GM18519 (cell line): ENCODE data around the gene STMP1.

Experiments
- ATAC-seq: cut with Tn5 transposase; IDR thresholded peaks from one replicate; pipeline ENCODE4 v1.9.1; 2021; ENCODE audit warnings: mild to moderate bottlenecking, moderate library complexity; ENCODE audit not compliant: unreplicated experiment, low FRiP score

The STMP1 gene

DNA sequence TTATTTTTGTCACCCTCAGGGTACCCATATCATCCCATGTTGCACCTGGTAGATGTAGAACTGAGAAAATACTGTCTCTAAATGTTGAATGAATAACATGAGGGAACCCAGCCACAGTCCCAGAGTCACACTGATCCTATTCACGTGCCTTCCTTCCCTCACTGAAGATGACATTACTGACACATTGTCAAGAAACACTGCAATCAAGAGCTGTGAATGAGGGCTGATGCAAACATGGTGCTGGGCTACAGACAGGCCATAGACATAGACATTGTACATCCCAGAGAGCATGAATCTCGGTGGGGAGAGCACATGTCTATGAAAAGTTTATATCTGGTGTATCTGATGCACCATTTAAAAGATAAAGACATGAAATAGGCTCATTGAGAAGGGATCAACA lies 55.9 kb downstream of the STMP1 start:
- no peak for ATAC-seq

DNA sequence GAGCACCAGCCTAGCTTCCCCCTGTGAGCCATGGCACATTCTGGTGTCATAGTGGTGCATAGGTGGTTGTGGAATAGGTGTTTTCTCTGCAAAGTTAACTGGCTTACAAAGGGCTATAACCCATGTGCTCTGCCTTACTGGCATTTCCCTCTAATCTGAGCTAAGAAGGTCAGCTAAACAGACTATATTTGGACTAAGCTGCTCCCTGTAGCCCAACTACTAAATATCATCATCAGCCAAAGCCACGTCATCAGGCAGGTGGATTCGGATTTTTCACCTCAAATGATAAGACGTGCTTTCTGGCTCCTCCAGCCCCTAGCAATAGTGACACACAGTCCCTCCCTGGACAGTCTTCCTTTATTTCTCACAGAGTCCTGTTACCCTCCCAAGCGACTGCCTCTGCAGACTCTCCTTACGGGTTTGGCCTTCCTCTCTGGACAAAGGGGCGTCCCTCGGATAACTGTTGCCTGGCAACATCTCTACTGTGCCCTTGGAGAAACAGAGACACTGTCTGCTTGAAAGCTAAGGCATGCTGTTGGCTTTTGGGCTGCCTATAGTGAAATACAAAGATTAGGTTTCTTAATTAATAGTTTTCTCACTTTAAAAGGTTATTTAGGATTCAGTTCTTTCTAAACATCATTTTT lies 56.6 kb downstream of the STMP1 start:
- ATAC-seq: no peak

DNA sequence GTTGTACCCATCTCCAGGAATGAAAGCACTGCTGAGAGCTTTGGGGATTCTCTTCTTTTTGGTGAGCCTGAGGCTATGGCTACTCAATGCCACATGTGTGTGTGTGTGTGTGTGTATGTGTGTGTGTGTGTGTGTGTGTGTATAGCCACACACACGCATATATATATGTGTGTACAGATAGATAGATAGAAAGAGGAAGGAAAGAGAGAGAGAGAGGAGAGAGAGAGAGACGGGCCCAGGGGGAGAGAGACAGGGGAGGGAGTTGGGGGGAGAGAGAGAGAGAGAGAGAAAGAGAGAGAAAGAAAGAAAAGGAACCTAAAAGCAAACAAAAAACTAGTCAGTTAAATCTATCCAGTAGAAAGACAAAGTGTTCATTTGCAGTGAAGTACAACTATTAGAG lies 57.4 kb downstream of the STMP1 start:
- ATAC-seq: no peak

DNA sequence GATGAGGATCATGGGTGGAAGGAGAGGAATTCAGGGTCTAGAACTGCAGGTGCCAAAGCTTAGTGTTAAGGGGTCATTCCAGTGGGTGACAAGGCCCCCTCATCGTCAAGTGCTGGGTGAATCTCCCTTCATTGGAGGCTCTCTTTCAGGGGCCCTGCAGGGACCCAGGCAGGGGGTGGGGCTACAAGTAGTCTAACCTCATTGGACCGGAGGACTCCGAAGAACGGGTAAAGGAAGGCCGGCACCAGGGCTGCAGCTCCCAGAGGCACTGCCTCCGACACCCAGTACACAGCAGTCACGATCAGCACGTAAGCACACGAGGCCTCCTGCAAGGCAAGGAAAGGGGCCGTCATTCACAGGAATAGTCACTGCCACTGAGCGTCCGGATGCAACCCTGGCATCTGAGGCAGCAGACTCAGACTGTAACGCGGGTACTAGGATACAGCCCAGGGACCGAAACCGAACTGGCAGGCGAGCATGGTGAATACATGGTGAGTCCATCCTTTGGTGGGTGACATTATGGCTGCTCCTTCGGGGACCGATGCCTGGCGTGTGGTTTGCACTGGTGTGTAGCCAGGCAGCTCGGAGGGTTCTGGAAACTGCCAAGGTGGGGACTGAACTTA lies 59.0 kb downstream of the STMP1 start:
- no peak for ATAC-seq

DNA sequence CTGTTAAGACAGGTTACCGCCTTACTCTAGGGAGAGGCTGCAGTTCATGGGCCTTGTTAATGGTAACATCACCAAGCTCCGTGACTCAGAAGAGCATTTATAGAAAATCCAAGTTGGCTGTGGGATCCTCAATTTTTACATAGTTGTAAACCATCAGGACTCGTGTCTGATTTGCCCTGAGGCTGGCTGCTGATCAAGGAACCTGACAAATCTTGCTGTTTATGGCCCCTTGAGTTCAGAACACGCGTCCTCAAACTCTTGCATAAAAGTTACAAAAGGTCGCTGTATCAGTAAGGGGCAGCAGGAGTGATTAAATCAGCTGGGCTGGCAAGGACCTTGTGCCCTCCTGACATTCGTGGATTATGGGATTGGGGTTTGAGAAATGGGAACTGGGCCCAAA lies 61.1 kb downstream of the STMP1 start:
- no peak for ATAC-seq
